Measurements from ENCODE around the gene PTGFRN. TPM values are rescaled to one million over a fixed set of nuclear protein-coding genes. Genes with fewer than 3 reads are reported as not detected.

Gene PTGFRN
- total RNA-seq, 1 donor from 2014 or later = 52.9 TPM

- no peak for TF ChIP-seq CTCF (IDR thresholded peaks at IDR 0.05)
- Mint-ChIP-seq H3K27me3 (ENCODE audit: unreplicated experiment) (no peaks in the 10 kb centered on the region), H3K4me1 (ENCODE audit: unreplicated experiment) (peaks cover 4% of the 10 kb centered on the region), H3K36me3 (ENCODE audit: unreplicated experiment) (no peaks in the 10 kb centered on the region), H3K9me3 (ENCODE audit: unreplicated experiment) (no peaks in the 10 kb centered on the region), H3K27ac (ENCODE audit: unreplicated experiment) (no peak overlapping the region), H3K4me3 (ENCODE audit: unreplicated experiment) (no peak overlapping the region)
- DNase-seq (ENCODE audit: extremely low spot score, unreplicated experiment) = no peak
Measured at GRCh38 chr1:116921937-116922336, 12.2 kb downstream of the PTGFRN start.

GRCh38 chr1:116923421-116923820, 13.7 kb downstream of the PTGFRN start:
- Mint-ChIP-seq H3K4me3 (ENCODE audit: unreplicated experiment) (no peak overlapping the region), H3K36me3 (ENCODE audit: unreplicated experiment) (no peaks in the 10 kb centered on the region), H3K27ac (ENCODE audit: unreplicated experiment) (no peak overlapping the region), H3K9me3 (ENCODE audit: unreplicated experiment) (no peaks in the 10 kb centered on the region), H3K27me3 (ENCODE audit: unreplicated experiment) (no peaks in the 10 kb centered on the region), H3K4me1 (ENCODE audit: unreplicated experiment) (peaks cover 4% of the 10 kb centered on the region)
- TF ChIP-seq CTCF (IDR thresholded peaks at IDR 0.05) = no peak
- no peak for DNase-seq (ENCODE audit: extremely low spot score, unreplicated experiment)

DNA sequence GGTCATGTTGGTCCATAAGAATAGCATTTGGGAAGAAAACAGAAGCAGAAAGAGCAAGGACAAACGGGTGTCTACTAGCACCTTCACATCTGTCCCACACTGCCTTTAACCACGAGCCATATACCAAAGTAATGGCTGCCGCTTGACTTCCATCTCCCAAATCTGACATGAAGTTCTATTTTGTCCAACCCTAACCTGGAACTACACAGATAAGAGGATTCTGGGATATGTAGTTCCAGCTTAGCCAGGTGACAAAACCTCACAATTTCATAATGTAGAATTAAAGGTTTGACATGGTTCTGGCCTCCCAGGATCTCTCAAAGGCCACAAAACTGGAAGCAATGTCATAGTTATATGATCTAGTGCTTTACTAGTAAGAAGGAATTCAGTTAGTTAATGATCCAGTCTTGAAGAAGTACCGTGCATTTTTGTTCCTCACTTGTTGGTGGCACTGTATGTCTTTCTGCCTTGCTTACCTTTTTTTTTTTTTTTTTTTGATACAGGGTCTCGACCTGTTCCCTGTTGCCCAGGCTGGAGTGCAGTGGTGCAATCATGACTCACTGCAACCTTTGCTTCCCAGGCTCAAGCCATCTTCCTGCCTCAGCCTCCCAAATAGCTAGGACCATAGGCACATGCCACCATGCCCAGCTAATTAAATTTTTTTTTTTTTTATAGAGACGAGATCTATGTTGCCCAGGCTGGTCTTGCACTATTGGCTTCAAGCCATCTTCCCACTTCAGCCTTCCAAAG, 17.5 kb downstream of the PTGFRN start:
- no peak overlapping the region for H3K27ac Mint-ChIP-seq (ENCODE audit: unreplicated experiment)
- no peak for DNase-seq (ENCODE audit: extremely low spot score, unreplicated experiment)
- no peaks in the 10 kb centered on the region for H3K9me3 Mint-ChIP-seq (ENCODE audit: unreplicated experiment)
- H3K27me3 Mint-ChIP-seq (ENCODE audit: unreplicated experiment) = no peaks in the 10 kb centered on the region
- TF ChIP-seq CTCF (IDR thresholded peaks at IDR 0.05) = no peak
- no peak overlapping the region for H3K4me3 Mint-ChIP-seq (ENCODE audit: unreplicated experiment)
- H3K4me1 Mint-ChIP-seq (ENCODE audit: unreplicated experiment) = peaks cover 4% of the 10 kb centered on the region
- no peaks in the 10 kb centered on the region for H3K36me3 Mint-ChIP-seq (ENCODE audit: unreplicated experiment)

DNA sequence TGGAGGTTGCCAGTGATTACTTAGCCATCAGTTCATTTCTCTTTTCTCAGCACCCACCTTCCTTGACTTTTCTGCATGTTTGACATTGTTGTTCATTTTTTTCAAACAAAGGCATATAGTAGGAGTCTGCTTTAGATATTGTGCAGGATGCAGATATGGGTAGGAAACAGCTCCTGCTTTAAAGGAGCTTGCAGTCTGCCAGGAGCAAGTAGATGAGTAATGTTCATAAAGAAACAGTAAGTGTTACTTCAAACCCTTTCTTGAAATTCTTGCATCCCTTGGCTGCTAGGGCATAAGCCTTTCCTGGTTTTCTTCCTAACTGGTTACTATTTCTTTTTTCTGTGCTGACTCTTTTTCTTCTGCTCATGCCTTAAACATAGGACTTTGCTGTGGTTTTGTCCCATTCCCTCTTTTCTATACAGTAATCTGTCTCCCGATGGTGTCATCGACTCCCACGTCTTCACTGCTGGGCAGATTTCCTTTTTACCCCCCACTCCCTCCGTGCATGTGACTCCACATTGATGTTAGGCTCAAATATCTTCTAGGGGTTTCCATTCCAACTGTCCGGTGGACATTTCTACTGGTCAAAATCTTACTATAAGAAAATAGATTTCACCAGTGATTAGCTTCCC, 20.4 kb downstream of the PTGFRN start:
- no peaks in the 10 kb centered on the region for H3K27me3 Mint-ChIP-seq (ENCODE audit: unreplicated experiment)
- DNase-seq (ENCODE audit: extremely low spot score, unreplicated experiment) = no peak
- H3K36me3 Mint-ChIP-seq (ENCODE audit: unreplicated experiment) = no peaks in the 10 kb centered on the region

More for the DNA sequence above, 20.4 kb downstream of the PTGFRN start:
- Mint-ChIP-seq H3K4me3 (ENCODE audit: unreplicated experiment) (no peak overlapping the region), H3K9me3 (ENCODE audit: unreplicated experiment) (no peaks in the 10 kb centered on the region), H3K27ac (ENCODE audit: unreplicated experiment) (no peak overlapping the region), H3K4me1 (ENCODE audit: unreplicated experiment) (no peaks in the 10 kb centered on the region)
- no peak for TF ChIP-seq CTCF (IDR thresholded peaks at IDR 0.05)

Data from osteocyte (in vitro differentiated cells).